Peyer's patch (tissue), 4 donors: ENCODE data around the gene CRACR2A.

Source experiments
- POLR2A ChIP-seq, 2 donors: fragments of 450-650 bp; IDR thresholded peaks; one replicate each; pipeline ENCODE4 v1.5.1; 2017; ENCODE audit warnings: antibody characterized with exemption in 2 of 2, mild to moderate bottlenecking in 2 of 2, moderate library complexity in 2 of 2
- TF ChIP-seq, protein P1 (sequence below), 6 experiments: fragments of 450-650 bp in 4 of 6; fragments of 200-600 bp in 2 of 6; sonication (generic) in 1 of 6; IDR thresholded peaks; one replicate each; pipeline ENCODE4 v1.5.1; 2017 to 2019; ENCODE audit warnings: antibody characterized with exemption in 6 of 6, mild to moderate bottlenecking in 3 of 6, moderate library complexity in 1 of 6

DNA sequence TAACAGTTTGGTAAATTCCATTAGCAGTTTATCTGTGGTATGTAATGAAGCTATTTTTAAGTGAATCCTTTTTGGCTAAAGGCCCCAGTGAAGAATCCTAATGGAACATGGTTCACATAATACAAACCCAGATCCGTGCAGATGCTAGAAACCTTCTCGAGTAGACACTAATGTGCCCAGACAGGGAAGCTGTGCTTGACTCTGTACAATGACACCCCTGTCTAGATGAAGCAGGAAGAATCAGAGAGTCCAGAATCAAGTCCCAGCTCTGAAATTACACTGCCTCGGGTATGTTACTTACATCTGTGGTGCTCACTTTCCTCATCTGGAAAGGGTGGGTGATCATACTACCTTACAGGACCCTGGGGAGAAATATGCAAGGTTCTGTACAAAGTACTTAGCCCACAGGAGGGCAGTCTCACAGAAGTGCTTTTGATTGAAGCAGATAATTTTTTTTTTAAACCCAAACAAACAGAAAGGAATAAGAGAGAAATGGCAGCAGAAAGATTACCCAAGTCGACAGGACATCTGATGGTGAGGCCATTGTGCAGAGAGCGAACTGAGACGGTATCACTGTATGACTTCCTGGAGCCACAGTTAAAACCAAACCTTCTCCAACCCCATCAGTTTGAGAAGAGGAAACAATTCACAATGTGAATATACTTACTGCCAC is 8.5 kb downstream of the CRACR2A start:
- TF ChIP-seq, protein P1, sequence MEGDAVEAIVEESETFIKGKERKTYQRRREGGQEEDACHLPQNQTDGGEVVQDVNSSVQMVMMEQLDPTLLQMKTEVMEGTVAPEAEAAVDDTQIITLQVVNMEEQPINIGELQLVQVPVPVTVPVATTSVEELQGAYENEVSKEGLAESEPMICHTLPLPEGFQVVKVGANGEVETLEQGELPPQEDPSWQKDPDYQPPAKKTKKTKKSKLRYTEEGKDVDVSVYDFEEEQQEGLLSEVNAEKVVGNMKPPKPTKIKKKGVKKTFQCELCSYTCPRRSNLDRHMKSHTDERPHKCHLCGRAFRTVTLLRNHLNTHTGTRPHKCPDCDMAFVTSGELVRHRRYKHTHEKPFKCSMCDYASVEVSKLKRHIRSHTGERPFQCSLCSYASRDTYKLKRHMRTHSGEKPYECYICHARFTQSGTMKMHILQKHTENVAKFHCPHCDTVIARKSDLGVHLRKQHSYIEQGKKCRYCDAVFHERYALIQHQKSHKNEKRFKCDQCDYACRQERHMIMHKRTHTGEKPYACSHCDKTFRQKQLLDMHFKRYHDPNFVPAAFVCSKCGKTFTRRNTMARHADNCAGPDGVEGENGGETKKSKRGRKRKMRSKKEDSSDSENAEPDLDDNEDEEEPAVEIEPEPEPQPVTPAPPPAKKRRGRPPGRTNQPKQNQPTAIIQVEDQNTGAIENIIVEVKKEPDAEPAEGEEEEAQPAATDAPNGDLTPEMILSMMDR (IDR thresholded peaks at IDR 0.05): no peak
- TF ChIP-seq POLR2A (IDR thresholded peaks at IDR 0.05): no peak
